HCT116 (cell line): ENCODE measurements around the gene LMO7.

Experiments used
- CBX3 ChIP-seq: IDR thresholded peaks from 2 replicates; pipeline ENCODE4 v1.6.1; 2012; ENCODE audit warnings: low read depth
- CEBPB ChIP-seq: IDR thresholded peaks from 2 replicates; pipeline ENCODE4 v1.6.1; 2012; ENCODE audit warnings: low read depth
- CTCF ChIP-seq, 3 experiments: fragments of 200-600 bp in 1 of 3; sonication (generic) in 1 of 3; IDR thresholded peaks in 2 of 3; conservative IDR thresholded peaks in 1 of 3; 2 replicates each; pipeline ENCODE4 v1.5.1; 2012 to 2017; ENCODE audit warnings: low read depth in 2 of 3, low read length in 2 of 3, antibody characterized with exemption in 1 of 3, borderline replicate concordance in 1 of 3, control low read depth in 1 of 3, mild to moderate bottlenecking in 1 of 3, mixed read lengths in 1 of 3, mixed run types in 1 of 3, moderate library complexity in 1 of 3; ENCODE audit not compliant: insufficient read depth in 1 of 3
- EGR1 ChIP-seq: IDR thresholded peaks from 2 replicates; pipeline ENCODE4 v1.6.1; 2012; ENCODE audit warnings: low read depth
- EZH2 ChIP-seq: fragments of 200-600 bp; sonication (generic); IDR thresholded peaks from 2 replicates; pipeline ENCODE4 v1.6.1; 2017; ENCODE audit warnings: antibody characterized with exemption, mixed run types
- EZH2phosphoT487 ChIP-seq: fragments of 200-600 bp; IDR thresholded peaks from 2 replicates; pipeline ENCODE4 v1.6.1; 2018; ENCODE audit warnings: antibody characterized with exemption, borderline replicate concordance
- FOSL1 ChIP-seq: IDR thresholded peaks from 2 replicates; pipeline ENCODE4 v1.6.1; 2012; ENCODE audit warnings: low read depth
- JUND ChIP-seq: IDR thresholded peaks from 2 replicates; pipeline ENCODE4 v1.6.1; 2012
- POLR2A ChIP-seq: IDR thresholded peaks from 2 replicates; pipeline ENCODE4 v1.7.0; 2011; ENCODE audit warnings: borderline replicate concordance; ENCODE audit not compliant: insufficient read depth, insufficient read length; ENCODE audit errors: extremely low read depth
- REST ChIP-seq: IDR thresholded peaks from 2 replicates; pipeline ENCODE4 v1.6.1; 2012; ENCODE audit warnings: low read depth
- SRF ChIP-seq: IDR thresholded peaks from 2 replicates; pipeline ENCODE4 v1.6.1; 2012; ENCODE audit warnings: low read depth
- YY1 ChIP-seq: IDR thresholded peaks from 2 replicates; pipeline ENCODE4 v1.6.1; 2011; ENCODE audit warnings: low read length, low read depth, moderate library complexity, mild to moderate bottlenecking; ENCODE audit not compliant: insufficient replicate concordance; ENCODE audit errors: extremely low read depth
- ZNF274 ChIP-seq: fragments of 200-500 bp; sonication (Bioruptor generic); IDR thresholded peaks from 2 replicates; pipeline ENCODE4 v1.6.1; 2014; ENCODE audit warnings: mild to moderate bottlenecking, low read depth, low read length, inconsistent platforms

- no peak for TF ChIP-seq CTCF (IDR thresholded peaks at IDR 0.05 in 2 of 3, conservative IDR thresholded peaks at IDR 0.05 in 1 of 3; ENCODE audit: borderline replicate concordance in 1 of 3, insufficient read depth in 1 of 3, low read depth in 2 of 3, low read length in 2 of 3)
- no peak for TF ChIP-seq CEBPB
- TF ChIP-seq EZH2 = no peak
- no peak for TF ChIP-seq YY1
- TF ChIP-seq REST = no peak
- no peak for TF ChIP-seq CBX3
- TF ChIP-seq JUND = no peak
- no peak for TF ChIP-seq SRF
- TF ChIP-seq POLR2A = no peak
- no peak for TF ChIP-seq EGR1
- TF ChIP-seq EZH2phosphoT487 = no peak
- no peak for TF ChIP-seq ZNF274
- no peak for TF ChIP-seq FOSL1
Observed at GRCh38 chr13:75764251-75764925, 128.3 kb downstream of the LMO7 start.
